ENCODE results near the gene ALDH1A3.

Gene ALDH1A3

DNA sequence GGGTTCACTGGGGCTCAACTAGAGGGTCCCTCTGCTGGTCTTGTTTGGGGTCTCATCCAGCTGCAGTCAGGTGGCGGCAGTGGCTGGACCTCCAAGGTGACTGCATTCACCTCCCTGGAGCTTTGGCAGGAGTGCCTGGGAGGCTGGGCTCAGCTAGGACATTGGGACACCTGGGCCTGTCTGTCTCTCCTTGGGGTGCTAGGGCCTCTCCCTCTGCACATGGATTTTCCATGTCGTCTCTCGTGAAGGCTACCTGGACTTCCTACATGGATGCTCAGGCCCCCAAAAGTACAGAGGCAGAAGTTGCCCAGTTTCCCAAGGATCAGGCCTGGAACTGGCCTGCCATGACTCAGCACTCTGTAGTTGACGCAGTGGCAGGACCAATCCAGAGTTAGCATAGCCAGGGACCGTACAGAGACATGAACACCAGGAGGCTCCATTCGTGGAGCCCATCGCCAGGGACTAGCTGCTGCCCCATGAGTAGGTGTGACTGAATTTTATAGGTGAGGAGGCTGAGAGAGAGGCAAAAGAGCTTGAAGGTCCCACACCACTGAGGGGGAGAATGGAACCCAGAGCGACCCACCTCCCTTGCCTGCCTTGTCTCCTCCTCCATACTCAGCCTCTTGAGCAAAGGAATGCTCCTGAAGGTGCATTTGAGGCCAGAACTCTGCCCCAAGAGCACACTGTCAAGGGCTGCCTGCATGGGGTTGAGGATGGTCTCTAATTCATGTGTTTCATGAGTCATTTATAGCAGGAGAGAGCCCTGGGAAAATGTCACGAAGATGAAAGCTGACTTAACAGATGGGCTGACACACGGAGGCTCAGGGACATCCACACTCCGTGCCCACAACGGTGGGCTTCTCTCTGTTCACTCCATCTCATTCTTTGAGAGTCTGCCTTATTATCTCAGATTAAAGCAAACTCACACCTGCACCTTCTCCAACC is 13.0 kb upstream of the ALDH1A3 start:
- TF ChIP-seq, protein P1, sequence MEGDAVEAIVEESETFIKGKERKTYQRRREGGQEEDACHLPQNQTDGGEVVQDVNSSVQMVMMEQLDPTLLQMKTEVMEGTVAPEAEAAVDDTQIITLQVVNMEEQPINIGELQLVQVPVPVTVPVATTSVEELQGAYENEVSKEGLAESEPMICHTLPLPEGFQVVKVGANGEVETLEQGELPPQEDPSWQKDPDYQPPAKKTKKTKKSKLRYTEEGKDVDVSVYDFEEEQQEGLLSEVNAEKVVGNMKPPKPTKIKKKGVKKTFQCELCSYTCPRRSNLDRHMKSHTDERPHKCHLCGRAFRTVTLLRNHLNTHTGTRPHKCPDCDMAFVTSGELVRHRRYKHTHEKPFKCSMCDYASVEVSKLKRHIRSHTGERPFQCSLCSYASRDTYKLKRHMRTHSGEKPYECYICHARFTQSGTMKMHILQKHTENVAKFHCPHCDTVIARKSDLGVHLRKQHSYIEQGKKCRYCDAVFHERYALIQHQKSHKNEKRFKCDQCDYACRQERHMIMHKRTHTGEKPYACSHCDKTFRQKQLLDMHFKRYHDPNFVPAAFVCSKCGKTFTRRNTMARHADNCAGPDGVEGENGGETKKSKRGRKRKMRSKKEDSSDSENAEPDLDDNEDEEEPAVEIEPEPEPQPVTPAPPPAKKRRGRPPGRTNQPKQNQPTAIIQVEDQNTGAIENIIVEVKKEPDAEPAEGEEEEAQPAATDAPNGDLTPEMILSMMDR (IDR thresholded peaks at IDR 0.05; ENCODE audit: control insufficient read depth, extremely low read depth, insufficient read depth): no peak
- no peak overlapping the region for H3K4me3 ChIP-seq (ENCODE audit: low read depth, low read length)

DNA sequence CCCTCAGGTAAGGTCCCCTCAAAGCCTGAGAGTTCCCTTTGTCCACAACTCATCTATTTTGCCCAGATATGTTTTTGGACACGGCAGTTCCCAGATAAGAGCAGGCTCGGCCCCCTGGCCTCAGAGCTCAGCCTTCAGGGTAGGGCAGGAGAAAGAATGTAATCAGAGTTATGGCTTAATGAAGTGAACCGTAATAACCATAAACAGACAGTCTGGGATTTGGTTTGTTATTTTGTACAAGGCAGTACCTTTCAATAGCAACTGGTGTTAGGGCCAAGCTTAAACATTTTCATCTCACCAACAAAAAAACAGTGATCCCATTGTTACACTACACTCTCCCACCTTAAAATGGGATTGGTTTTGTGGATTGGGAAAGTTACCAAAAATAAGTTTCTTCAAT is 12.2 kb upstream of the ALDH1A3 start:
- TF ChIP-seq, protein P1 (IDR thresholded peaks at IDR 0.05; ENCODE audit: control insufficient read depth, extremely low read depth, insufficient read depth): no peak
- no peak for DNase-seq (ENCODE audit: low read depth)
- H3K4me3 ChIP-seq (ENCODE audit: low read depth, low read length): no peak overlapping the region

More for the DNA sequence above, 13.0 kb upstream of the ALDH1A3 start:
- DNase-seq (ENCODE audit: low read depth): no peak

DNA sequence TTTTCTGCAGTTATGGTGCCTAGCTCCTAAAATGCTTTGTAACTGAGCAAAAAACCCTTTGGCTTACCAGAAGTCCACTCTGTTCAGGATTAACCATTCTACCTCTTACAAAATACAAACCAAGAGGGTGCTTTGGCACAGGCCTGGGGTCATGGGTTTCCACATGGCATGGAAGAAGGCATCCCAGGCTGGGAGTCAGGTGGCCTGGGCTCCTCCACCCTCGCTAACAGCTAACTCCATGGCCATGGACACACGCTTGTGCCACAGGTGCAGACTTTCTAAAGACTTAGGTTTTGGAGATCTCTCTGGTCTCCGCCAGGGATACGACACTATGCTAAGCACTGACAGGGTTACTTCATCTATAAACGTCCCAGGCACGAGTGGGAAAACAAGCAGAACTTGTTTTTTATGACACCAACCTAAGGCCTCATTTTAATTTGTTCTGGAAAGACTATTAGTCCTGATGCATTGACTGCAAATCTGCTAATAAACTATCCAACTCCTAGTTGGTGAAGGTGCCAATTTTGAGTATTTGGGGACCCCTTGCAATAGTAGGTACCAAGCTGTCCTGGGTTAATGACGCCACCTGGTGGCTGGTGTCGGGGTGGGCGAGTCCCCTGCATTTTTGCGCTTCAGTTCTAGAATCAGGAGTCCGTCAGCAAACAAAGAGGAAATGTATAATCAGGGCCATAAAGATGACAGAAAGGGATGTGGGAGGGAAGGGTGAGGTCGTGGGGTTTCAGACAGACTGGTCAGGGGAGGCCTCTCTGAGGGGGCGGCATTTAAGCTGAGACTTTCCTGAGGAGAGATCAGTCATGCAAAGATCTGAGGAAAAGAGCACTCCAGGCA is 10.3 kb upstream of the ALDH1A3 start:
- TF ChIP-seq, protein P1 (IDR thresholded peaks at IDR 0.05; ENCODE audit: control insufficient read depth, extremely low read depth, insufficient read depth): peak; percentile 45
- H3K4me3 ChIP-seq (ENCODE audit: low read depth, low read length): no peak overlapping the region
- DNase-seq (ENCODE audit: low read depth): peak; percentile 64

DNA sequence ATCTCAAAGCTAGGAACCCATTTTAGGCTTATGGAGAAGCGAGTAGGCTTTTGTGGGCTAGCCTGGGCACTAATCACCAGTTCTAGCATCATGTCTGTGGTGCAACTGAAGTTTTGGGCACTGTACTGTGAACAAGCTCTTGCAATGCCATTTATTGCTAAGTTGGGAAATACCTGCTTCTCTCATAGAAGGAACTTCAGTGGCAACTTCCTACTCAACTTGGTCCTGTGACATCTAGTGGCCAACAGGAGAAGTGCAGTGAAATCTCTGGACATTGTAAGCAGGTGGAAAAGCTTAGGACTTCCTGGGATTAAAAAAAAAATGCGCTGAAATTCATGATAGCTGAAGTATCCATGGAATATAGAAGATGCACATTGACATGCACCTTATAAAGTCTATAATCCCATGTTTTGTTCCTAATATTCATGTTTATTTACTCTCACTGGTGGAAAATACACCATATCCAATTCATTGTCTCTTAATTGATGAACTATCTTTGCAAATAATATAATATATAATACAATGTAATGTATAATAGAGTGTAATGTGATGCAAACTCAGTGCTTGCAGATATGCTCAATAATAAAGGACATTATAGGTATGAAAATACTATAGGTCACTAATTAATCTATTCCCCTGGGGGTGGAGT is 6.5 kb upstream of the ALDH1A3 start:
- peak; percentile 81 for DNase-seq (ENCODE audit: low read depth)
- no peak overlapping the region for H3K4me3 ChIP-seq (ENCODE audit: low read depth, low read length)
- TF ChIP-seq, protein P1 (IDR thresholded peaks at IDR 0.05; ENCODE audit: control insufficient read depth, extremely low read depth, insufficient read depth): peak; percentile 91

DNA sequence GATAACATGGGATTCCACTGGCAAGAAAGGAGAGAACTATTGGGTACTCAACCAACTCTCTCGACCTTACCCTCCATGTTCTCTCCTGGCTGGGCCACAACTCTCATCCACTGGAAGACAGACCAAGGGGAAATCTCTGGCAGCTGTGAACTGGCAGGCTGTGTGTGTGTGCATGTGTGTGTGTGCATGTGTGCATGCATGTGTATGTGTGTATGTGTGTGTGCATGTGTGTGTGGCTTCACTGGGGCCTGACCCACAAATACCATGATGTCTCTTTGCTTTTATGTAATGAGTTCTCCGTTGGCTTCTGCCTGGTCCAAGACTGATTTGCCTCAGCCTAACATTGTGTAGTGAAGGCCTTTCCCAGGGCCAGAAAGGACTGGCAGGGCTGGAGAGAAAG is 4.1 kb upstream of the ALDH1A3 start:
- TF ChIP-seq, protein P1 (IDR thresholded peaks at IDR 0.05; ENCODE audit: control insufficient read depth, extremely low read depth, insufficient read depth): no peak
- no peak for DNase-seq (ENCODE audit: low read depth)
- H3K4me3 ChIP-seq (ENCODE audit: low read depth, low read length): no peak overlapping the region

DNA sequence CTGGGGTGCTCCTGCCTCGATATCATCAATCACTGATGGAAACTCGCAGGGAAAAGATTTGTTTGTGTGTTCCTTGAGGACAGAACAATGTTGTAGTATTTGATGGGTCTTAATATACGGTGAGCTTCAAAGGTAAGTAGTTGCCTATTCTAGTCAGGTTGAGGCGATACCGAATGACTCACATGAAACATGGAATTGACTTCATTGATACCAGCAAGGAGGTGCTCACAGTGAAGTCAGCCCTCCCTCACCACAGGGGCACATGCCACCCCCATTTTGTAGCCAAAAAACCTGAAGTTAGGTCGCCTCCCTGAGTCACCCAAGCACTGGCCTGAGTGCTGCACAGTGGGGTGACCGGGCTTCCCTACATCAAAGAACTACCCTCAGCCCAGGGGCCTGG is 3.7 kb upstream of the ALDH1A3 start:
- DNase-seq (ENCODE audit: low read depth): no peak
- no peak overlapping the region for H3K4me3 ChIP-seq (ENCODE audit: low read depth, low read length)
- TF ChIP-seq, protein P1 (IDR thresholded peaks at IDR 0.05; ENCODE audit: control insufficient read depth, extremely low read depth, insufficient read depth): no peak
